SK-N-SH (cell line): Measurements from ENCODE around the gene PGAP2. TPM values are rescaled to one million over a fixed set of nuclear protein-coding genes. Genes with fewer than 3 reads are reported as not detected.
A peak's percentile ranks its signal among the peaks of the same experiment; 100 is the strongest.

Experiments
- CTCF ChIA-PET: fragments of 300-600, 350-600 bp; formaldehyde crosslinking; extraction: SDS; loops from one replicate; lab custom pipeline; 2021; lab: Yijun Ruan, JAX
- POLR2A ChIA-PET: fragments of 350-600 bp; sonication (Branson Sonifier 250); formaldehyde crosslinking; extraction: SDS; loops from one replicate; lab custom pipeline; 2020; ENCODE audit warnings: antibody characterized with exemption, inconsistent platforms; lab: Yijun Ruan, JAX
- DNase-seq: peaks from one replicate; pipeline ENCODE4 v3.0.0; 2012
- H2AFZ ChIP-seq: fragments of 200-600 bp; sonication (generic); 2 replicates; pipeline ENCODE4 v1.8.1; 2016; ENCODE audit warnings: antibody characterized with exemption, mild to moderate bottlenecking, low read depth
- H3F3A ChIP-seq: fragments of 200-600 bp; sonication (generic); replicated peaks from 2 replicates; pipeline ENCODE3; 2016; ENCODE audit warnings: antibody characterized with exemption, mild to moderate bottlenecking; ENCODE audit not compliant: insufficient read depth
- H3K27ac ChIP-seq, 2 experiments: fragments of 200-500 bp in 1 of 2; fragments of 200-600 bp in 1 of 2; sonication (Bioruptor generic) in 1 of 2; sonication (generic), shearing (Covaris generic) in 1 of 2; 2 replicates each; pipeline versions ENCODE4 v1.5.1 to v1.6.1; 2014 to 2016; ENCODE audit warnings: low read depth in 2 of 2, inconsistent platforms in 1 of 2, low read length in 1 of 2, mild to moderate bottlenecking in 1 of 2, mixed read lengths in 1 of 2
- H3K27me3 ChIP-seq: fragments of 200-600 bp; sonication (generic), shearing (Covaris generic); 2 replicates; pipeline ENCODE4 v1.6.1; 2016; ENCODE audit warnings: mixed run types; ENCODE audit not compliant: insufficient read depth
- H3K36me3 ChIP-seq, 2 experiments: fragments of 200-500 bp in 1 of 2; fragments of 200-600 bp in 1 of 2; sonication (Bioruptor generic) in 1 of 2; sonication (generic) in 1 of 2; replicated peaks in 1 of 2; 2 replicates each; pipeline versions ENCODE3 to v1.5.1; 2014 to 2016; ENCODE audit warnings: low read length in 1 of 2, mild to moderate bottlenecking in 1 of 2; ENCODE audit not compliant: insufficient read depth in 2 of 2, control insufficient read depth in 1 of 2
- H3K4me1 ChIP-seq, 2 experiments: fragments of 200-500 bp in 1 of 2; fragments of 200-600 bp in 1 of 2; sonication (Bioruptor generic) in 1 of 2; sonication (generic), shearing (Covaris generic) in 1 of 2; 2 replicates each; pipeline versions ENCODE4 v1.5.1 to v1.6.1; 2014 to 2016; ENCODE audit warnings: low read depth in 1 of 2, low read length in 1 of 2, mixed run types in 1 of 2; ENCODE audit not compliant: insufficient read depth in 2 of 2, control insufficient read depth in 1 of 2
- H3K4me2 ChIP-seq: fragments of 200-600 bp; sonication (generic), shearing (Covaris generic); 2 replicates; pipeline ENCODE4 v1.6.1; 2017; ENCODE audit warnings: mixed run types
- H3K4me3 ChIP-seq, 2 experiments: fragments of 200-500 bp in 1 of 2; fragments of 200-600 bp in 1 of 2; sonication (Bioruptor generic) in 1 of 2; sonication (generic), shearing (Covaris generic) in 1 of 2; 2 replicates each; pipeline versions ENCODE4 v1.5.1 to v1.8.1; 2014 to 2016; ENCODE audit warnings: low read depth in 2 of 2, inconsistent platforms in 1 of 2, low read length in 1 of 2, mild to moderate bottlenecking in 1 of 2, mixed read lengths in 1 of 2, moderate library complexity in 1 of 2
- H3K79me2 ChIP-seq: fragments of 200-600 bp; sonication (generic); 2 replicates; pipeline ENCODE4 v1.8.1; 2017; ENCODE audit warnings: mild to moderate bottlenecking; ENCODE audit not compliant: insufficient read depth
- H3K9ac ChIP-seq: fragments of 200-600 bp; sonication (generic); 2 replicates; pipeline ENCODE4 v1.6.1; 2017; ENCODE audit warnings: mixed run types
- H3K9me2 ChIP-seq: fragments of 200-600 bp; sonication (generic); 2 replicates; pipeline ENCODE4 v1.6.1; 2017; ENCODE audit warnings: mixed run types
- H3K9me3 ChIP-seq: fragments of 200-600 bp; sonication (generic); 2 replicates; pipeline ENCODE4 v1.6.1; 2017; ENCODE audit warnings: mixed run types, mild to moderate bottlenecking, moderate library complexity
- H4K20me1 ChIP-seq: fragments of 200-600 bp; sonication (generic); 2 replicates; pipeline ENCODE4 v1.6.1; 2017; ENCODE audit warnings: mild to moderate bottlenecking, mixed run types; ENCODE audit not compliant: insufficient read depth
- ELF1 ChIP-seq: IDR thresholded peaks from 2 replicates; pipeline ENCODE4 v1.4.0; 2012
- EP300 ChIP-seq, 2 experiments: IDR thresholded peaks; 2 replicates each; pipeline versions ENCODE4 v1.4.0 to v1.6.1; 2012; ENCODE audit warnings: borderline replicate concordance in 1 of 2, low read depth in 1 of 2, low read length in 1 of 2
- EZH2phosphoT487 ChIP-seq: fragments of 200-600 bp; sonication (generic); IDR thresholded peaks from 2 replicates; pipeline ENCODE4 v1.6.1; 2017; ENCODE audit warnings: low read depth, mixed run types, mild to moderate bottlenecking, antibody characterized with exemption, moderate library complexity, borderline replicate concordance
- FOSL2 ChIP-seq: IDR thresholded peaks from 2 replicates; pipeline ENCODE4 v1.4.0; 2012; ENCODE audit warnings: low read depth, mild to moderate bottlenecking, moderate library complexity, borderline replicate concordance
- JUND ChIP-seq: IDR thresholded peaks from 2 replicates; pipeline ENCODE4 v1.4.0; 2012
- MEF2A ChIP-seq: IDR thresholded peaks from 2 replicates; pipeline ENCODE4 v1.4.0; 2012; ENCODE audit warnings: low read depth, borderline replicate concordance
- MXI1 ChIP-seq: IDR thresholded peaks from 2 replicates; pipeline ENCODE4 v1.6.1; 2012; ENCODE audit warnings: mild to moderate bottlenecking, low read depth, low read length, improper control_type of control experiment
- NRF1 ChIP-seq: IDR thresholded peaks from 2 replicates; pipeline ENCODE4 v1.6.1; 2012; ENCODE audit warnings: low read depth, mild to moderate bottlenecking, low read length
- RAD21 ChIP-seq: IDR thresholded peaks from 2 replicates; pipeline ENCODE4 v1.6.1; 2012; ENCODE audit warnings: mild to moderate bottlenecking, low read length
- RCOR1 ChIP-seq: fragments of 150-350 bp; IDR thresholded peaks from 2 replicates; pipeline ENCODE4 v1.6.1; 2017; ENCODE audit warnings: antibody characterized with exemption, low read length
- SIN3A ChIP-seq: IDR thresholded peaks from 2 replicates; pipeline ENCODE4 v1.6.1; 2012; ENCODE audit warnings: low read depth, mild to moderate bottlenecking, low read length, moderate library complexity, borderline replicate concordance
- SMC3 ChIP-seq: IDR thresholded peaks from 2 replicates; pipeline ENCODE4 v1.6.1; 2012; ENCODE audit warnings: low read depth, low read length, improper control_type of control experiment
- TAF1 ChIP-seq: IDR thresholded peaks from 2 replicates; pipeline ENCODE4 v1.6.1; 2012; ENCODE audit warnings: low read depth, mild to moderate bottlenecking, low read length, moderate library complexity, borderline replicate concordance
- TCF12 ChIP-seq: IDR thresholded peaks from 2 replicates; pipeline ENCODE4 v1.4.0; 2012
- TEAD4 ChIP-seq: IDR thresholded peaks from 2 replicates; pipeline ENCODE4 v1.4.0; 2012; ENCODE audit warnings: mild to moderate bottlenecking, borderline replicate concordance; ENCODE audit not compliant: insufficient read depth
- USF2 ChIP-seq: fragments of 150-350 bp; IDR thresholded peaks from 2 replicates; pipeline ENCODE4 v1.6.1; 2017; ENCODE audit warnings: antibody characterized with exemption, low read length, low read depth, borderline replicate concordance
- ZBTB33 ChIP-seq: IDR thresholded peaks from 2 replicates; pipeline ENCODE4 v1.4.0; 2012; ENCODE audit warnings: low read depth, borderline replicate concordance
- WGBS: methylation state at CpG from one replicate; pipeline ENCODE4 v1.1.6; 2017; ENCODE audit warnings: low lambda C conversion rate; 5-methylcytosine and 5-hydroxymethylcytosine counted together
- polyA plus RNA-seq, 3 experiments: library from polyadenylated mRNA; depleted of rRNA; stranded (reverse); fragments of >200 nt; gene quantifications; 2 replicates each; pipeline ENCODE4 v1.2.3, GENCODE V29; 2012
- TF ChIP-seq, protein P1 (sequence below): IDR thresholded peaks from 2 replicates; pipeline ENCODE4 v1.4.0; 2012; ENCODE audit warnings: low read depth
- TF ChIP-seq, protein P2 (sequence below): IDR thresholded peaks from 2 replicates; pipeline ENCODE4 v1.4.0; 2012; ENCODE audit warnings: low read depth, borderline replicate concordance
- TF ChIP-seq, protein P3 (sequence below): IDR thresholded peaks from 2 replicates; pipeline ENCODE4; 2012

Gene PGAP2
- polyA plus RNA-seq, 1 of the 3 experiments (the other 2 are of a cell fraction), result 41.3 TPM

- Histone ChIP-seq H3K9ac (peak overlapping the region; percentile 90), H3K79me2 (peaks cover 60% of the 10 kb centered on the region), H3K36me3 (peaks cover 1 to 3% of the 10 kb centered on the region in 2 experiments), H3K4me2 (peak overlapping the region; percentile 96), H3K9me3 (no peaks in the 10 kb centered on the region), H3K4me1 (peaks cover 5 to 17% of the 10 kb centered on the region in 2 experiments; a peak in 2 of 4 replicates), H3K27me3 (no peaks in the 10 kb centered on the region), H3F3A (peaks cover 4% of the 10 kb centered on the region), H4K20me1 (peaks cover 42% of the 10 kb centered on the region), H3K9me2 (no peaks in the 10 kb centered on the region), H2AFZ (0 out of 2 replicates have a peak overlapping the region, but pooled peaks have one; percentile 41), H3K4me3 (peak overlapping the region; percentile 71 to 90), H3K27ac (peak overlapping the region; percentile 47 to 54)
- 13% methylated on average over 10 of the region's 46 CpGs for WGBS
- CTCF ChIA-PET, result interaction anchor here (0.9 to 12.1 kb wide), 9 partner anchors 11 to 347 kb away, joined by 3 to 134 read pairs (median 4); partner anchors contain the start of genes PGAP2 and STIM1
- POLR2A ChIA-PET, result interaction anchor here (0.8 to 3.1 kb wide), 4 partner anchors 8 to 231 kb away, joined by 3 to 12 read pairs (median 5); partner anchors contain the start of gene STIM1
- TF ChIP-seq NRF1, result no peak
- TF ChIP-seq TAF1, result no peak
- TF ChIP-seq MXI1, result no peak
- TF ChIP-seq, protein P1, sequence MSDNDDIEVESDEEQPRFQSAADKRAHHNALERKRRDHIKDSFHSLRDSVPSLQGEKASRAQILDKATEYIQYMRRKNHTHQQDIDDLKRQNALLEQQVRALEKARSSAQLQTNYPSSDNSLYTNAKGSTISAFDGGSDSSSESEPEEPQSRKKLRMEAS, result no peak
- TF ChIP-seq SIN3A, result no peak
- no peak for TF ChIP-seq TCF12
- no peak for TF ChIP-seq RCOR1
- no peak for TF ChIP-seq JUND
- no peak for TF ChIP-seq USF2
- TF ChIP-seq ZBTB33, result no peak
- no peak for TF ChIP-seq TEAD4
- TF ChIP-seq EZH2phosphoT487, result no peak
- TF ChIP-seq, protein P2, sequence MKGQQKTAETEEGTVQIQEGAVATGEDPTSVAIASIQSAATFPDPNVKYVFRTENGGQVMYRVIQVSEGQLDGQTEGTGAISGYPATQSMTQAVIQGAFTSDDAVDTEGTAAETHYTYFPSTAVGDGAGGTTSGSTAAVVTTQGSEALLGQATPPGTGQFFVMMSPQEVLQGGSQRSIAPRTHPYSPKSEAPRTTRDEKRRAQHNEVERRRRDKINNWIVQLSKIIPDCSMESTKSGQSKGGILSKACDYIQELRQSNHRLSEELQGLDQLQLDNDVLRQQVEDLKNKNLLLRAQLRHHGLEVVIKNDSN, result no peak
- no peak for TF ChIP-seq EP300 (IDR thresholded peaks at IDR 0.05; ENCODE audit: borderline replicate concordance in 1 of 2, low read depth in 1 of 2, low read length in 1 of 2)
- TF ChIP-seq MEF2A, result no peak
- TF ChIP-seq, protein P3, sequence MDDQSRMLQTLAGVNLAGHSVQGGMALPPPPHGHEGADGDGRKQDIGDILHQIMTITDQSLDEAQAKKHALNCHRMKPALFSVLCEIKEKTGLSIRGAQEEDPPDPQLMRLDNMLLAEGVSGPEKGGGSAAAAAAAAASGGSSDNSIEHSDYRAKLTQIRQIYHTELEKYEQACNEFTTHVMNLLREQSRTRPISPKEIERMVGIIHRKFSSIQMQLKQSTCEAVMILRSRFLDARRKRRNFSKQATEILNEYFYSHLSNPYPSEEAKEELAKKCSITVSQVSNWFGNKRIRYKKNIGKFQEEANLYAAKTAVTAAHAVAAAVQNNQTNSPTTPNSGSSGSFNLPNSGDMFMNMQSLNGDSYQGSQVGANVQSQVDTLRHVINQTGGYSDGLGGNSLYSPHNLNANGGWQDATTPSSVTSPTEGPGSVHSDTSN, result no peak
- no peak for TF ChIP-seq SMC3
- TF ChIP-seq ELF1, result no peak
- TF ChIP-seq RAD21, result no peak
- TF ChIP-seq FOSL2, result no peak
- peak; percentile 60 for DNase-seq
Measured at GRCh38 chr11:3840004-3840869, 31.9 kb downstream of the PGAP2 start.
